Measurements from ENCODE around the gene ABCC12. TPM values are rescaled to one million over a fixed set of nuclear protein-coding genes. Genes with fewer than 3 reads are reported as not detected.
"Not testable (repeated sequence)": the region's sequence is repeated elsewhere in the genome, so short reads cannot be mapped to it uniquely, and the experiment has no call there.

ABCC12 gene
- total and polyA plus RNA-seq, 8 donors: not detected

GRCh38 chr16:48176635-48177408 lies 21.0 kb upstream of the ABCC12 start:
- intact Hi-C loops (cut with DNase I): no loop called here
- ATAC-seq (no peak), DNase-seq (no peak), FAIRE-seq (no peak)
- 70 to 74% methylated on average over 20 of the region's 20 CpGs for WGBS, 2 donors
- no peak overlapping the region for H3K4me3 ChIP-seq
- no peak for TF ChIP-seq CTCF (IDR thresholded peaks at IDR 0.05)
- H3K36me3 ChIP-seq: no peaks in the 10 kb centered on the region
- H3K9me3 ChIP-seq: no peaks in the 10 kb centered on the region
- no peaks in the 10 kb centered on the region for H3K4me1 ChIP-seq
- no peak overlapping the region for H3K27ac ChIP-seq
- no peaks in the 10 kb centered on the region for H3K27me3 ChIP-seq

GRCh38 chr16:48173889-48174288 lies 18.1 kb upstream of the ABCC12 start:
- Histone ChIP-seq H3K4me1 (no peaks in the 10 kb centered on the region), H3K4me3 (no peak overlapping the region), H3K27ac (no peak overlapping the region), H3K27me3 (no peaks in the 10 kb centered on the region), H3K9me3 (no peaks in the 10 kb centered on the region), H3K36me3 (no peaks in the 10 kb centered on the region)
- WGBS, 2 donors: 32 to 93% methylated on average over 1 of the region's 1 CpG
- no peak for TF ChIP-seq CTCF (IDR thresholded peaks at IDR 0.05)
- FAIRE-seq (no peak), DNase-seq (no peak), ATAC-seq (no peak)
- intact Hi-C loops (cut with DNase I): no loop called here

- no peak for FAIRE-seq
- H3K4me3 ChIP-seq: no peak overlapping the region
- no peak for ATAC-seq
- 55 to 57% methylated on average over 1 of the region's 1 CpG for WGBS, 2 donors
- no peaks in the 10 kb centered on the region for H3K27me3 ChIP-seq
- intact Hi-C loops (cut with DNase I): no loop called here
- no peak for TF ChIP-seq CTCF (IDR thresholded peaks at IDR 0.05)
- no peaks in the 10 kb centered on the region for H3K4me1 ChIP-seq
- DNase-seq: no peak
- no peaks in the 10 kb centered on the region for H3K36me3 ChIP-seq
- no peaks in the 10 kb centered on the region for H3K9me3 ChIP-seq
- H3K27ac ChIP-seq: no peak overlapping the region
Measured at GRCh38 chr16:48172682-48173081, 16.9 kb upstream of the ABCC12 start.

- Histone ChIP-seq H3K27ac (no peak overlapping the region), H3K4me3 (no peak overlapping the region), H3K9me3 (no peaks in the 10 kb centered on the region), H3K4me1 (no peaks in the 10 kb centered on the region), H3K36me3 (no peaks in the 10 kb centered on the region), H3K27me3 (no peaks in the 10 kb centered on the region)
- intact Hi-C loops (cut with DNase I): loop anchor here in 2 of 3 donors (5.0 to 10.0 kb wide), 3 partner anchors 1125 to 1225 kb away; no protein-coding TSS in a partner anchor
- 80 to 81% methylated on average over 8 of the region's 8 CpGs for WGBS, 2 donors
- no peak for FAIRE-seq
- no peak for ATAC-seq
- no peak for TF ChIP-seq CTCF (IDR thresholded peaks at IDR 0.05)
- no peak for DNase-seq
Measured at GRCh38 chr16:48169896-48170295, 14.1 kb upstream of the ABCC12 start.

- H3K9me3 ChIP-seq: no peaks in the 10 kb centered on the region
Measured at GRCh38 chr16:48168075-48168474, 12.3 kb upstream of the ABCC12 start.

GRCh38 chr16:48166617-48167016 lies 10.8 kb upstream of the ABCC12 start:
- not testable (repeated sequence) for H3K4me1 ChIP-seq, ATAC-seq, FAIRE-seq, H3K9me3 ChIP-seq, H3K4me3 ChIP-seq, H3K36me3 ChIP-seq, H3K27ac ChIP-seq, H3K27me3 ChIP-seq, DNase-seq
- 86 to 90% methylated on average over 5 of the region's 5 CpGs for WGBS, 2 donors
- intact Hi-C loops (cut with DNase I): loop anchor here in 2 of 3 donors (5.0 to 10.0 kb wide), 3 partner anchors 1122 to 1222 kb away; no protein-coding TSS in a partner anchor

More at GRCh38 chr16:48168075-48168474, 12.3 kb upstream of the ABCC12 start:
- Histone ChIP-seq H3K4me3 (no peak overlapping the region), H3K27me3 (no peaks in the 10 kb centered on the region), H3K4me1 (no peaks in the 10 kb centered on the region), H3K27ac (no peak overlapping the region), H3K36me3 (no peaks in the 10 kb centered on the region)
- intact Hi-C loops (cut with DNase I): loop anchor here in 2 of 3 donors (5.0 to 10.0 kb wide), 3 partner anchors 1123 to 1223 kb away; no protein-coding TSS in a partner anchor
- DNase-seq: no peak
- ATAC-seq: no peak
- TF ChIP-seq CTCF (IDR thresholded peaks at IDR 0.05): no peak
- 68 to 81% methylated on average over 1 of the region's 1 CpG for WGBS, 2 donors
- no peak for FAIRE-seq

Measured in pancreas (tissue), 10 donors.